ENCODE results near the gene HS1BP3.

Gene HS1BP3

GRCh38 chr2:20664431-20665242 is 13.7 kb upstream of the HS1BP3 start:
- no peak for DNase-seq (ENCODE audit: insufficient read length, low spot score)
- no peak for FAIRE-seq

GRCh38 chr2:20664071-20664390 is 13.1 kb upstream of the HS1BP3 start:
- FAIRE-seq, result no peak

GRCh38 chr2:20663196-20664070 is 12.5 kb upstream of the HS1BP3 start:
- no peak for FAIRE-seq
- no peak for DNase-seq (ENCODE audit: insufficient read length, low spot score)

More at GRCh38 chr2:20664071-20664390, 13.1 kb upstream of the HS1BP3 start:
- DNase-seq (ENCODE audit: insufficient read length, low spot score), result no peak

- no peak for FAIRE-seq
- no peak for DNase-seq (ENCODE audit: insufficient read length, low spot score)
These were observed 11.5 kb upstream of the HS1BP3 start for GRCh38 chr2:20662308-20662937.

- FAIRE-seq (peak; percentile 91), DNase-seq (ENCODE audit: insufficient read length, low spot score) (no peak)
These were observed 10.8 kb upstream of the HS1BP3 start for GRCh38 chr2:20661421-20662307.

GRCh38 chr2:20660506-20661420 is 9.9 kb upstream of the HS1BP3 start:
- FAIRE-seq (no peak), DNase-seq (ENCODE audit: insufficient read length, low spot score) (no peak)

GRCh38 chr2:20657522-20658235 is 6.8 kb upstream of the HS1BP3 start:
- DNase-seq (ENCODE audit: insufficient read length, low spot score) (no peak), FAIRE-seq (no peak)

GRCh38 chr2:20656561-20656960 is 5.7 kb upstream of the HS1BP3 start:
- FAIRE-seq, result no peak
- no peak for DNase-seq (ENCODE audit: insufficient read length, low spot score)

- FAIRE-seq (no peak), DNase-seq (ENCODE audit: insufficient read length, low spot score) (no peak)
These were observed 3.6 kb upstream of the HS1BP3 start for GRCh38 chr2:20654535-20654813.

- FAIRE-seq, result no peak
- no peak for DNase-seq (ENCODE audit: insufficient read length, low spot score)
These were observed 3.0 kb upstream of the HS1BP3 start for GRCh38 chr2:20653695-20654534.

GRCh38 chr2:20652673-20653575 is 2.0 kb upstream of the HS1BP3 start:
- FAIRE-seq (no peak), DNase-seq (ENCODE audit: insufficient read length, low spot score) (no peak)

- FAIRE-seq (no peak), DNase-seq (ENCODE audit: insufficient read length, low spot score) (no peak)
These were observed 1.2 kb upstream of the HS1BP3 start for GRCh38 chr2:20652141-20652540.

- FAIRE-seq (no peak), DNase-seq (ENCODE audit: insufficient read length, low spot score) (no peak)
These were observed 817 bp upstream of the HS1BP3 start for GRCh38 chr2:20651731-20652099.

GRCh38 chr2:20650393-20650876 is 463 bp downstream of the HS1BP3 start:
- FAIRE-seq, result peak; percentile 23
- DNase-seq (ENCODE audit: insufficient read length, low spot score), result no peak

- DNase-seq (ENCODE audit: insufficient read length, low spot score), result no peak
- FAIRE-seq, result peak; percentile 42
These were observed 922 bp downstream of the HS1BP3 start for GRCh38 chr2:20649976-20650375.

GRCh38 chr2:20649576-20649975 is 1.3 kb downstream of the HS1BP3 start:
- DNase-seq (ENCODE audit: insufficient read length, low spot score) (no peak), FAIRE-seq (no peak)

- FAIRE-seq (no peak), DNase-seq (ENCODE audit: insufficient read length, low spot score) (no peak)
These were observed 2.1 kb downstream of the HS1BP3 start for GRCh38 chr2:20648831-20649230.
